Astrocyte of the spinal cord (primary cell): Measurements from ENCODE around the gene ZNF326.

Experiments
- DNase-seq: peaks from one replicate; pipeline ENCODE4 v3.0.0; 2011; ENCODE audit warnings: low read depth, low spot score
- H3K4me3 ChIP-seq: 2 replicates; pipeline ENCODE4 v1.5.1; 2011; ENCODE audit warnings: low read depth, mild to moderate bottlenecking, low read length, moderate library complexity
- in situ Hi-C: cut with HindIII; loops from 2 replicates; pipeline ENCODE4 v1.10.0; 2017; ENCODE audit warnings: low sequenced_read_pairs
- TF ChIP-seq, protein P1 (sequence below): IDR thresholded peaks from 2 replicates; pipeline ENCODE4 v1.5.1; 2012; ENCODE audit warnings: low read depth, mild to moderate bottlenecking, low read length, inconsistent platforms

The ZNF326 gene

DNA sequence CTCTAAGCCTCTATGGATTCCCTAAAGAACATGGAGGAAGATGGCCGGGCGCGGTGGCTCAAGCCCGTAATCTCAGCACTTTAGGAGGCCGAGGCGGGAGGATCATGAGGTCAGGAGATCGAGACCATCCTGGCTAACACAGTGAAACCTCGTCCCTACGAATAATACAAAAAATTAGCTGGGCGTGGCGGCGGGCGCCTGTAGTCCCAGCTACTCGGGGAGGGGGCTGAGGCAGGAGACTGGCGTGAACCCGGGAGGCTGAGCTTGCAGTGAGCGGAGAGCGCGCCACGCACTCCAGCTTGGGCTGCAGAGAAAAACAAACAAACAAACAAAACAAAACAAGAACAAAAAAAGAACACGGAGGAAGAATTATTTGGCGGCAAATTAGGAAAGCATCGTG, 5.8 kb upstream of the ZNF326 start:
- H3K4me3 ChIP-seq: no peak overlapping the region
- TF ChIP-seq, protein P1, sequence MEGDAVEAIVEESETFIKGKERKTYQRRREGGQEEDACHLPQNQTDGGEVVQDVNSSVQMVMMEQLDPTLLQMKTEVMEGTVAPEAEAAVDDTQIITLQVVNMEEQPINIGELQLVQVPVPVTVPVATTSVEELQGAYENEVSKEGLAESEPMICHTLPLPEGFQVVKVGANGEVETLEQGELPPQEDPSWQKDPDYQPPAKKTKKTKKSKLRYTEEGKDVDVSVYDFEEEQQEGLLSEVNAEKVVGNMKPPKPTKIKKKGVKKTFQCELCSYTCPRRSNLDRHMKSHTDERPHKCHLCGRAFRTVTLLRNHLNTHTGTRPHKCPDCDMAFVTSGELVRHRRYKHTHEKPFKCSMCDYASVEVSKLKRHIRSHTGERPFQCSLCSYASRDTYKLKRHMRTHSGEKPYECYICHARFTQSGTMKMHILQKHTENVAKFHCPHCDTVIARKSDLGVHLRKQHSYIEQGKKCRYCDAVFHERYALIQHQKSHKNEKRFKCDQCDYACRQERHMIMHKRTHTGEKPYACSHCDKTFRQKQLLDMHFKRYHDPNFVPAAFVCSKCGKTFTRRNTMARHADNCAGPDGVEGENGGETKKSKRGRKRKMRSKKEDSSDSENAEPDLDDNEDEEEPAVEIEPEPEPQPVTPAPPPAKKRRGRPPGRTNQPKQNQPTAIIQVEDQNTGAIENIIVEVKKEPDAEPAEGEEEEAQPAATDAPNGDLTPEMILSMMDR: no peak
- DNase-seq: no peak
- in situ Hi-C loops: no loop called here

DNA sequence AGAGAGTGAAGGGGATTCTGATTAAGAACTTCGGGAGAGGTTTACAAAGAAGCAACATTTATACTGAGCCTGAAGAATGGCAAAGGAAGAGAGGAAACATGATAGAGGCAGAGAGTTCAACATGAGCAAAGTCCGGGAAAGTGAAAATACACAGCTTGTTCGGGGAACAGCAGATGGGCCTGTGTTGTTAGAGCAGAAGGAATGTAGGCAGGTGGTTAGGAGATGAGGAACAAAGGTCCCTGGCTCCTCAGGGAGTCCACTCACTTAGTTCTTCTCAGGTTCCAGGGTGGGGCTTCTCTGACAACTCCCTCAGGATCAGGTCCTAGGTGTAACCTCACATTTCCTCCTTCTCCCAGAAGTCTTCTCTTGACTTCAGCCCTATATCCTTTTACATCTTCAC, 5.1 kb upstream of the ZNF326 start:
- DNase-seq: no peak
- TF ChIP-seq, protein P1: no peak
- in situ Hi-C loops: no loop called here

DNA sequence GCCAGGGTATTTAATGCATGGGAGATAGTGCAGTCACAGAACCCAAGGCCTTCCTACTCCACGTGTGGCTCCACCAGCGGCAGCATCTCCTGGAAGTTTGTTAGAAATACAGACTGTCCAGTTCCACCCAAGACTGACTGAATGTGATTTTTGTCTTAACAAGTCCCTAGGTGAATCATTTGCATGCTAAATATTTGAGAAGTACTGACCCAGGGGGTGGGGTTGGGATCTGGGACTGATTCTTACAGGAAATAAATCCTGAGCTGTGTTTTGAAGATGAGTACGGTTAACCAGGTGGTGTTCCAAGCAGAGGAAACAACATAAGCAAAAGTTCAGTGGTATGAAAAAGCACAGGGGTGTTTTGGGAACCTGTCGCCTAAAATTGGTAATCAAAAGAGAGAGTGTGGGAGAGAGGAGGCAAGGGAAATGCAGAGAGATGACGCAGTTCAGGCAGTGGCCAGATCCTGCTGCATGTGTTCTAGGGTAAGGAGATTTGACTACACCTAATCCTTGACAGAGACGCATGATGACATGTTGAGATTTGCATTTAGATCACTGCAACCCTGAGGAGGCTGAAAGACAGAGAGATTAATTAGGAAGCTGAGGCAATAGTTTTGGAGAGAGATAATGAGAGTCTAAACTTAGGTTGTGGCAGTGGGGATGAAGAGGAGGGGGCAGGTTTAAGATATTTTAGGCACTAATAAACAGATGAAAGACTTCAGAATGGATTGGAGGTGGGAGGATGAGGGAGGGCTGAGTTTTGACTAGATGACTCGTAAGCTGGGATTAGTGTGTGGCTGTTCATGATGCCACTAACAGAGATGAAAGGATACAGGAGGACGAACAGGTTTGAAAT, 3.7 kb upstream of the ZNF326 start:
- in situ Hi-C loops: no loop called here
- no peak for DNase-seq
- TF ChIP-seq, protein P1: no peak
- H3K4me3 ChIP-seq: no peak overlapping the region

More for the DNA sequence above, 5.1 kb upstream of the ZNF326 start:
- no peak overlapping the region for H3K4me3 ChIP-seq

DNA sequence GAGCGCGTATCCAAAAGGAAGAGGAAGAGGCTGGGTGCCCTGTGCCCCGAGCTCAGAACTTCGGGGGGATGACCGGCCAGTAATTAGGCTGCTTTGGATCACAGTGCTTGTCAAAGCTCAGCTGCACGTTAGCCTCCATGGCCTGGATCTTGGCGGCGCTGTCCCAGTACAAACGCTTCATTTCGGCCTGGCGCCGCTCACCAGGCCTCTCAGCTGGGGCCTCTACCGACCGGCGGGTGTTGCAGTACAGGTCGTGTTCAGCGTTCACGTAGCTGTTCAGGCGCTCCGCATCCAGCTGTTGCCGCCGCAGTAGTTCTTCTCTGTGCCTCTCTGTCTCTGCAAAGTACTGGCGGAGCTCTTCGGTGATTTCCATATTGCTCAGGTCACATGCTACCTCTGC, 1.4 kb upstream of the ZNF326 start:
- TF ChIP-seq, protein P1: no peak
- H3K4me3 ChIP-seq: no peak overlapping the region
- DNase-seq: no peak
- in situ Hi-C loops: no loop called here

DNA sequence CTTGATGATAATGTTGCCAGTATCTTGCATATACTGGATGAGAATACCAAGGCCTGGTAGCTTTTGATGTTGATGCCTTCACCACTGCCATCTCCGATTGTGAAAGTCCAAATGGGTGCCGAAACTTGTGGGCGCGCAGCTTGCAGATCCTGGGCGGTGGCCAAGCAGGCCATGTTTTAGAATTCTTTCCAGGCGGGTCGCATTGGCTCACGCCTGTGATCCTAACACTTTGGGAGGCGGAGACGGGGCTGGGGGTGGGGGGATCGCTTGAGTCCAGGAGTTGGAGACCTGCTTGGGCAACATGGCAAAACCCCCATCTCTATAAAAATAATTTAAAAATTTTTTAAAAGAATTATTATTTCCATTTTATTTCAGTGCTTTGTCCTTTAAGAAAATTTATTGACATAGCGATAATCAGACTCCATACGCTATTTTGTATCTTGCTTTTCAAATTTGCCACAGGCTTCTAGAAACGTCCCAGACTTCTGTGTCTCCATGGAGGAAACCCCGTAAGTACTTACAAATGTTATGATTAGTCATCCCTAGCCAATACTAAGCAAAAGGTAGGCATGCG, 592 bp upstream of the ZNF326 start:
- TF ChIP-seq, protein P1: no peak
- DNase-seq: no peak
- in situ Hi-C loops: no loop called here
- H3K4me3 ChIP-seq: peak overlapping the region; percentile 30

DNA sequence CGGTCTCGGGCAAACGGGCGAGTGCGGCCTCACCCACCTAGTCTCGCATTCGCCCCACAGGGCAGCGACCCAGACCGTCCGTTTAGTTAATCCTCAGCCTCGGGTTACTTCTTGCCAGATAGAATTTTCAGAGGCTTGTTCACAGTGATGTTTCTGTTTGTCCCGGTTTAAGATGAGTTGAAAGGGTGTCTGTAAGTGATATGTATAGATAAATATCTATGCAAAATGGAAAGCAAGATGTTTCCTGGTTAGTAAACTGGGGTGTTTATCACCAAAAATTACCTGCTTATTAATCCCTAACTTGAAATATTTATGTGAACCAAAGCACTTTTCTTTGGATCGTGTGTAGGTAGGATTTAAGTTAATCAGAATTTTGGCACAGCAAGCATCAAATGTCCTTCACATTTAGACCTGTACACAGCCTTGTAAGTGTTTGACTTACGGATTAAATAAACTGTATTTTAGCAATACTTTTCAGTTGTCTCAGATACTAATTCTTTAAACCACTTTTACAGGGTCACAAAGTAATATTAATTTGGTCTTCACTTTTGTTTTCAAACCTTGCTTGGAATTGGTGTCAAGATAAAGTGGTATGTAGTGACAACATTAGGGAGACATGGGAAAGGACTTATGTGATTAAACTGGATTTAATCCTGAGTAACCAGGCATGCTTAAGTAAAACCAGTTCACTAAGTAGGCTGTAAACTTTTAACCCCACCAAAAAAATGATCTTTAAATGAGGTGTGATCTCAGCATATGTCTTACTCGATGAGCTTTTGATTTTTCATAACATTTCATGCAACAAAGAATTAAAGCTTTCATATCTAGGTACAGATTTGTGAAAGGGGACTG, 914 bp downstream of the ZNF326 start:
- in situ Hi-C loops: no loop called here
- TF ChIP-seq, protein P1: no peak
- H3K4me3 ChIP-seq: peak overlapping the region; percentile 77
- DNase-seq: peak; percentile 61
